Prostate gland (tissue), 2 donors: ENCODE results near the gene ADGRG6. TPM values are rescaled to one million over a fixed set of nuclear protein-coding genes. Genes with fewer than 3 reads are reported as not detected.
"Not testable (repeated sequence)": the region's sequence is repeated elsewhere in the genome, so short reads cannot be mapped to it uniquely, and the experiment has no call there.

Experiments
- DNase-seq: peaks from one replicate; pipeline ENCODE4 v3.0.0-alpha.2; 2019; ENCODE audit warnings: low spot score
- H3K27ac ChIP-seq, 2 donors: fragments of 200-600 bp; sonication (generic); 2 replicates each; pipeline ENCODE4 v1.5.1; 2017 to 2019
- H3K27me3 ChIP-seq: fragments of 200-600 bp; sonication (generic); replicated peaks from 2 replicates; pipeline ENCODE4 v1.5.1; 2019; ENCODE audit not compliant: insufficient read depth
- H3K36me3 ChIP-seq, 2 donors: fragments of 200-600 bp; sonication (generic); 1 replicate in 1 of 2; 2 replicates in 1 of 2; pipeline versions ENCODE4 v1.5.1 to v1.8.1; 2017 to 2019
- H3K4me1 ChIP-seq: fragments of 200-600 bp; sonication (generic); replicated peaks from 2 replicates; pipeline ENCODE4 v1.5.1; 2019
- H3K4me3 ChIP-seq, 2 donors: fragments of 200-600 bp; sonication (generic); 2 replicates each; pipeline ENCODE4 v1.5.1; 2017 to 2019
- H3K9me3 ChIP-seq: fragments of 200-600 bp; sonication (generic); 2 replicates; pipeline ENCODE4 v1.5.1; 2017
- POLR2A ChIP-seq: fragments of 450-650 bp; IDR thresholded peaks from one replicate; pipeline ENCODE4 v1.6.1; 2016; ENCODE audit warnings: antibody characterized with exemption, mild to moderate bottlenecking
- POLR2AphosphoS5 ChIP-seq: sonication (generic); formaldehyde crosslinking; IDR thresholded peaks from one replicate; pipeline ENCODE4 v1.6.1; 2017; ENCODE audit warnings: antibody characterized with exemption
- WGBS: methylation state at CpG from one replicate; pipeline ENCODE4 v1.1.5; 2018; 5-methylcytosine and 5-hydroxymethylcytosine counted together
- intact Hi-C: fragments of 100-400 bp; cut with DNase I; formaldehyde crosslinking; loops from one replicate; pipeline ENCODE4 v1.14.2; 2022
- total RNA-seq, 2 donors: library from RNA; depleted of rRNA; stranded (reverse); fragments of >200 nt; gene quantifications; one replicate each; pipeline ENCODE4 v1.1.0, GENCODE V29; 2016
- TF ChIP-seq, protein P1 (sequence below), 4 experiments: fragments of 200-600 bp in 2 of 4; fragments of 450-650 bp in 2 of 4; sonication (generic) in 2 of 4; IDR thresholded peaks; 1 replicate in 3 of 4; 2 replicates in 1 of 4; pipeline ENCODE4 v1.5.1; 2016 to 2019; ENCODE audit warnings: antibody characterized with exemption in 4 of 4, mild to moderate bottlenecking in 2 of 4, moderate library complexity in 2 of 4

Gene ADGRG6
- total RNA-seq, 2 donors from 2014 or later: 13.5 to 18.0 TPM

DNA sequence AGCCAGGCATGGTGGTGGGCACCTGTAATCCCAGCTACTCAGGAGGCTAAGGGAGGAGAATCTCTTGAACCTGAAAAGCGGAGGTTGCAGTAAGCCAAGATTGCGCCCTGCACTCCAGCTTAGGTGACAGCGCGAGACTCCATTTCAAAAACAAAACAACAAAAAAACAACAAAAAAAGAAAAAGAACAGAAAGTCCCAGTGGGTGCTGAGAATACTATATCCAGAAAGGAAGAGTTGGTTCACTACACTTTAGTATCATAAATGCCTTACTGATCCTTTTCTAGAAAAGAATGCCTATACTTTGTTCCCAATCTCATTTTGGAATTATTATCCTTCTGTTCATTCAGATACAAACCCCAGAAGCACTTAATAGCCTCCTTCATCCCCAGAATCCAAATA is 20.9 kb upstream of the ADGRG6 start:
- 96% methylated on average over 4 of the region's 4 CpGs for WGBS
- TF ChIP-seq, protein P1, sequence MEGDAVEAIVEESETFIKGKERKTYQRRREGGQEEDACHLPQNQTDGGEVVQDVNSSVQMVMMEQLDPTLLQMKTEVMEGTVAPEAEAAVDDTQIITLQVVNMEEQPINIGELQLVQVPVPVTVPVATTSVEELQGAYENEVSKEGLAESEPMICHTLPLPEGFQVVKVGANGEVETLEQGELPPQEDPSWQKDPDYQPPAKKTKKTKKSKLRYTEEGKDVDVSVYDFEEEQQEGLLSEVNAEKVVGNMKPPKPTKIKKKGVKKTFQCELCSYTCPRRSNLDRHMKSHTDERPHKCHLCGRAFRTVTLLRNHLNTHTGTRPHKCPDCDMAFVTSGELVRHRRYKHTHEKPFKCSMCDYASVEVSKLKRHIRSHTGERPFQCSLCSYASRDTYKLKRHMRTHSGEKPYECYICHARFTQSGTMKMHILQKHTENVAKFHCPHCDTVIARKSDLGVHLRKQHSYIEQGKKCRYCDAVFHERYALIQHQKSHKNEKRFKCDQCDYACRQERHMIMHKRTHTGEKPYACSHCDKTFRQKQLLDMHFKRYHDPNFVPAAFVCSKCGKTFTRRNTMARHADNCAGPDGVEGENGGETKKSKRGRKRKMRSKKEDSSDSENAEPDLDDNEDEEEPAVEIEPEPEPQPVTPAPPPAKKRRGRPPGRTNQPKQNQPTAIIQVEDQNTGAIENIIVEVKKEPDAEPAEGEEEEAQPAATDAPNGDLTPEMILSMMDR (IDR thresholded peaks at IDR 0.05): no peak
- TF ChIP-seq POLR2AphosphoS5 (no peak), POLR2A (no peak)
- Histone ChIP-seq H3K27ac (no peak overlapping the region), H3K4me1 (no peaks in the 10 kb centered on the region), H3K27me3 (no peaks in the 10 kb centered on the region), H3K9me3 (no peaks in the 10 kb centered on the region), H3K4me3 (no peak overlapping the region), H3K36me3 (no peaks in the 10 kb centered on the region)
- intact Hi-C loops: no loop called here
- no peak for DNase-seq

DNA sequence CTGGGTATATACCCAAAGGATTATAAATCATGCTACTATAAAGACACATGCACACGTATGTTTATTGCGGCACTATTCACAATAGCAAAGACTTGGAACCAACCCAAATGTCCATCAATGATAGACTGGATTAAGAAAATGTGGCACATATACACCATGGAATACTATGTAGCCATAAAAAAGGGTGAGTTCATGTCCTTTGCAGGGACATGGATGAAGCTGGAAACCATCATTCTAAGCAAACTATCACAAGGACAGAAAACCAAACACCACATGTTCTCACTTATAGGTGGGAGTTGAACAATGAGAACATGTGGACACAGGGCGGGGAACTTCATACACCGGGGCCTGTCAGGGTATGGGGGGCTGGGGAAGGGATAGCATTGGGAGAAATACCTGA is 18.7 kb upstream of the ADGRG6 start:
- intact Hi-C loops, H3K27me3 ChIP-seq: not testable (repeated sequence)

DNA sequence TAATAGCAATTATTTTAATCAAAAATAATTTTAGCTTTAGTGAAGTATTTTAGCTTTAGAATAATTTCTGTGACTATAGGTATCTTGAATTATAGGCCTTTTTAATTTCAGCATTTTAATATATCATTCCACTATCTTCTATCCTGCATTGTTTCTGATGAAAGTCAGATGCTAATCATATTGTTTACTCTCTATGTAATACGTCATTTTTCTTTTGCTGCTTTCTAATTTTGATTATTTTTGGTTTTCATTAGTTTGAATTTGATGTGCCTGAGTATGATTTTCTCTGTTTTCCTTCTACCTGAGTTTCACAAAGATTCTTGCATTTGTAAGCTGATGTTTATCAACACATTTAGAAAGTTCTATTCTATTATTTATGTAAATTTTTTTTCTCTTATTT is 17.4 kb upstream of the ADGRG6 start:
- no peak for TF ChIP-seq POLR2AphosphoS5
- TF ChIP-seq, protein P1 (IDR thresholded peaks at IDR 0.05): no peak
- TF ChIP-seq POLR2A: no peak
- H3K27me3 ChIP-seq: no peaks in the 10 kb centered on the region
- no peak overlapping the region for H3K27ac ChIP-seq
- no peaks in the 10 kb centered on the region for H3K4me1 ChIP-seq
- WGBS: 85% methylated on average over 1 of the region's 1 CpG
- intact Hi-C loops: no loop called here
- DNase-seq: no peak
- H3K4me3 ChIP-seq: no peak overlapping the region
- no peaks in the 10 kb centered on the region for H3K9me3 ChIP-seq
- no peaks in the 10 kb centered on the region for H3K36me3 ChIP-seq

More for the DNA sequence above, 18.7 kb upstream of the ADGRG6 start:
- not testable (repeated sequence) for H3K4me3 ChIP-seq, H3K4me1 ChIP-seq, DNase-seq, H3K27ac ChIP-seq, H3K36me3 ChIP-seq, H3K9me3 ChIP-seq
- WGBS: 95% methylated on average over 4 of the region's 4 CpGs

DNA sequence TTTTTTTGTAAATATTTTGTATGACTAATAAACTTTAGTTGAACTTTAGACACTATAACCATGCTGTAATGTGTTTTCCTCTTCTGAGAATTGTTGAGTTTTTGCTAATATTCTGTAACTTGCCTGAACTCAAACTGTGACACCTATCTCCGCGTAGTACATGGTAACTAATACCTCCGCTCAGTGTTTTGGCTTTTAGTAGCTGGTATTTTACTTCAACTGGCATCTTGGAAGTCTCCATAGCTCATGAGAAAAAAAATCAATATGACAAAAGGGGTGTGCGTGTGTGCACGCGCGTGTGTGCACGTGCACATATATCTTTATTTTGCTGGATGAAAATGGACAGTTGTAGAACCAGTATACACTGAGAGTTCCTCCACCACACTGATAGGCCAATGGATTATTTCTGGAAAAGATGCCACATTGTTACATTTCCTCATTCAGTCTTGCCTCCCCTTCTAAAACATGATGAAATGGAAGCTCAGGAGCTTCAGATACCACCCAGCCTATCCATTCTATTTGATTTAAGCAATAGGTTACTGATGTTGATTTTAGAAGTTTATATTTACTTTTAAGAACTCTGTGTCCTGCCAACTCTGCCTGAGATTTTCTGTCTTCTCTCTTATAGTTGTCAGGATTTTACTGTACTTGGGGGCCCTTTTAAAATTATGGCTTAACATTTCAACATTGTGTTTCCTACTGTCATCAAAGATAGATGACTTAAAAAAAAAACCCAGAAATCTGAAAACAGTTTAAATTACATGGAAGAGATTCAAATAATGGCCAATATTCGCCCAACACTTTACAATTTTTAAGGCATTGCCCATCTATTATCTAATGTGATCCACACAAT is 16.3 kb upstream of the ADGRG6 start:
- intact Hi-C loops: no loop called here
- TF ChIP-seq, protein P1 (IDR thresholded peaks at IDR 0.05): no peak
- TF ChIP-seq POLR2A (no peak), POLR2AphosphoS5 (no peak)
- H3K4me3 ChIP-seq: no peak overlapping the region

DNA sequence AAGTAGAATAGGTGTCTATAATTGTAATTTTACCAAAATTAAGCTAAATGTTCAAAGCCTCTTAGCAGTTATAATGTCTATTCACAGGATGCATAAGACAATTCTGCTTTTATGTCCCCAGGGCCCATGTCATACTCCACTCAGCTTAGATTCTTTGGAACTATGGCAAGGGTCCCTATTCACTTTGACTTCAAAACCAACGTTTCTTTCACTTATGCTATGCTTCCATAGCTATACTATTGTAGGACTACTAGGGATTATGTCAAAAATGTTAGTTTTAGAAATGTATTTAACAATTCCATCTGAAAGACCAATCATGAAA is 15.8 kb upstream of the ADGRG6 start:
- H3K27me3 ChIP-seq: no peaks in the 10 kb centered on the region
- no peaks in the 10 kb centered on the region for H3K4me1 ChIP-seq
- H3K4me3 ChIP-seq: no peak overlapping the region
- no peak for DNase-seq
- TF ChIP-seq POLR2A (no peak), POLR2AphosphoS5 (no peak)
- TF ChIP-seq, protein P1 (IDR thresholded peaks at IDR 0.05): no peak
- intact Hi-C loops: no loop called here
- no peaks in the 10 kb centered on the region for H3K36me3 ChIP-seq
- H3K9me3 ChIP-seq: no peaks in the 10 kb centered on the region
- WGBS: 74% methylated on average over 1 of the region's 1 CpG
- H3K27ac ChIP-seq: no peak overlapping the region

More for the DNA sequence above, 16.3 kb upstream of the ADGRG6 start:
- Histone ChIP-seq H3K4me1 (no peaks in the 10 kb centered on the region), H3K9me3 (no peaks in the 10 kb centered on the region), H3K27ac (no peak overlapping the region), H3K27me3 (no peaks in the 10 kb centered on the region), H3K36me3 (no peaks in the 10 kb centered on the region)
- WGBS: 91% methylated on average over 9 of the region's 9 CpGs
- no peak for DNase-seq
